Mesothelial cell of epicardium (in vitro differentiated cells): ENCODE measurements around the gene TSPY8. TPM values are rescaled to one million over a fixed set of nuclear protein-coding genes. Genes with fewer than 3 reads are reported as not detected.
"Not testable (repeated sequence)": the region's sequence is repeated elsewhere in the genome, so short reads cannot be mapped to it uniquely, and the experiment has no call there.

Experiments used
- DNase-seq, 2 experiments: peaks; one replicate each; pipeline ENCODE4 v3.0.0; 2021; ENCODE audit warnings: low spot score in 2 of 2; ENCODE audit not compliant: unreplicated experiment in 2 of 2
- H3K27ac Mint-ChIP-seq: 2 replicates; pipeline ENCODE4 v1.8.0; 2021; ENCODE audit warnings: mixed read lengths
- H3K27me3 Mint-ChIP-seq: 2 replicates; pipeline ENCODE4 v1.8.0; 2021; ENCODE audit warnings: low read depth, mixed read lengths
- H3K36me3 Mint-ChIP-seq: 2 replicates; pipeline ENCODE4 v1.8.0; 2021; ENCODE audit warnings: mixed read lengths
- H3K4me1 Mint-ChIP-seq: 2 replicates; pipeline ENCODE4 v1.8.0; 2021; ENCODE audit warnings: mixed read lengths
- H3K4me3 Mint-ChIP-seq: 2 replicates; pipeline ENCODE4 v1.8.0; 2021; ENCODE audit warnings: mild to moderate bottlenecking, moderate library complexity, mixed read lengths
- H3K9me3 Mint-ChIP-seq: 2 replicates; pipeline ENCODE4 v1.8.0; 2021; ENCODE audit warnings: mixed read lengths
- total RNA-seq: library from RNA; stranded (reverse); gene quantifications from 3 replicates; pipeline ENCODE4 v1.2.1, GENCODE V29; 2021
- TF ChIP-seq, protein P1 (sequence below): fragments of 200-600 bp; sonication (generic); IDR thresholded peaks from one replicate; pipeline ENCODE4 v1.5.0; 2021; ENCODE audit warnings: antibody characterized with exemption; ENCODE audit not compliant: unreplicated experiment

The TSPY8 gene
- not detected in 3 replicates for total RNA-seq

DNA sequence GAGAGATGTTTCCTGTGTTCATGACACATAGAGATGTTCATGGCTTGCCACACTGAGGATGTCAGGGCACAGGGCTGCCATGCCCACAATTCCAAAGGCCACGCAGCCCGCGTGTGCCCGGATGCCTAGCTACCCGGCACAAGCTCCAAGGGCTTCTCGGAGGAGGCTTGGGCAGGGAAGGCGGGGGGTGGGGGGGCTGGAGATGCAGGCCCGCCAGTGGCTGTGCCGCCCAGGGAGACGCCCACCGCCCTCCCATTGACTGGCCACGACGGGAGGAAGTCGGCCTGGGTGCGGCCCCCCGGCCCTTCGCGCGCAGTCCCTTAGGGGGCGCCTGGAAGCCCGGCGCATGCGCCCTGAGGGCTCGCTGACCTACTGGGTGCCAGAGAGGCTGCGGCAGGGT, at the start of gene TSPY8:
TSPY8 (plus strand) TSS at position 301 of the 400 bp plus-strand sequence; CDS start at position 347, 46 bp downstream.
- H3K4me3 Mint-ChIP-seq, DNase-seq, H3K9me3 Mint-ChIP-seq, H3K36me3 Mint-ChIP-seq, H3K27ac Mint-ChIP-seq, H3K4me1 Mint-ChIP-seq, H3K27me3 Mint-ChIP-seq: not testable (repeated sequence)

DNA sequence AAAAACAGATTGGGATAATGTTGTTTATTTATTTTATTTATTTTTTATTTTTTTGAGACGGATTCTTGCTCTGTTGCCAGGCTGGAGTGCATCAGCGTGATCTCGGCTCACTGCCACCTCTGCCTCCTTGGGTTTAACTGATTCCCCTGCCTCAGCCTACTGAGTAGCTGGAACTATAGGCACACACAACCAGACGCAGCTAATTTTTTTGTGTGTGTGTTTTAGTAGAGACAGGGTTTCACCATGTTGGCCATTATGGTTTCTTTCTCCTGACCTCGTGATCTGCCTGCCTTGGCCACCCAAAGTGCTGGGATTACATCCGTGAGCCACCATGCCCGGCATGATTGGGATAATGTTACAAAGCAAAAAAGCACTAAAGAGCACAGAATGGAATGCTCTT, 36.6 kb upstream of the TSPY8 start:
- TF ChIP-seq, protein P1, sequence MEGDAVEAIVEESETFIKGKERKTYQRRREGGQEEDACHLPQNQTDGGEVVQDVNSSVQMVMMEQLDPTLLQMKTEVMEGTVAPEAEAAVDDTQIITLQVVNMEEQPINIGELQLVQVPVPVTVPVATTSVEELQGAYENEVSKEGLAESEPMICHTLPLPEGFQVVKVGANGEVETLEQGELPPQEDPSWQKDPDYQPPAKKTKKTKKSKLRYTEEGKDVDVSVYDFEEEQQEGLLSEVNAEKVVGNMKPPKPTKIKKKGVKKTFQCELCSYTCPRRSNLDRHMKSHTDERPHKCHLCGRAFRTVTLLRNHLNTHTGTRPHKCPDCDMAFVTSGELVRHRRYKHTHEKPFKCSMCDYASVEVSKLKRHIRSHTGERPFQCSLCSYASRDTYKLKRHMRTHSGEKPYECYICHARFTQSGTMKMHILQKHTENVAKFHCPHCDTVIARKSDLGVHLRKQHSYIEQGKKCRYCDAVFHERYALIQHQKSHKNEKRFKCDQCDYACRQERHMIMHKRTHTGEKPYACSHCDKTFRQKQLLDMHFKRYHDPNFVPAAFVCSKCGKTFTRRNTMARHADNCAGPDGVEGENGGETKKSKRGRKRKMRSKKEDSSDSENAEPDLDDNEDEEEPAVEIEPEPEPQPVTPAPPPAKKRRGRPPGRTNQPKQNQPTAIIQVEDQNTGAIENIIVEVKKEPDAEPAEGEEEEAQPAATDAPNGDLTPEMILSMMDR, result no peak
- DNase-seq, result no peak
- no peaks in the 10 kb centered on the region for H3K4me1 Mint-ChIP-seq
- H3K27me3 Mint-ChIP-seq, result no peaks in the 10 kb centered on the region
- H3K36me3 Mint-ChIP-seq, result no peaks in the 10 kb centered on the region
- H3K4me3 Mint-ChIP-seq, result no peak overlapping the region
- H3K27ac Mint-ChIP-seq, result no peak overlapping the region
- no peaks in the 10 kb centered on the region for H3K9me3 Mint-ChIP-seq

DNA sequence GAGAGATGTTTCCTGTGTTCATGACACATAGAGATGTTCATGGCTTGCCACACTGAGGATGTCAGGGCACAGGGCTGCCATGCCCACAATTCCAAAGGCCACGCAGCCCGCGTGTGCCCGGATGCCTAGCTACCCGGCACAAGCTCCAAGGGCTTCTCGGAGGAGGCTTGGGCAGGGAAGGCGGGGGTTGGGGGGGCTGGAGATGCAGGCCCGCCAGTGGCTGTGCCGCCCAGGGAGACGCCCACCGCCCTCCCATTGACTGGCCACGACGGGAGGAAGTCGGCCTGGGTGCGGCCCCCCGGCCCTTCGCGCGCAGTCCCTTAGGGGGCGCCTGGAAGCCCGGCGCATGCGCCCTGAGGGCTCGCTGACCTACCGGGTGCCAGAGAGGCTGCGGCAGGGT, 20.4 kb upstream of the TSPY8 start, which contains the start of gene TSPY4:
TSPY4 (plus strand) TSS at position 301 of the 400 bp plus-strand sequence; CDS start at position 347, 46 bp downstream.
- DNase-seq, H3K4me1 Mint-ChIP-seq, H3K36me3 Mint-ChIP-seq, H3K27ac Mint-ChIP-seq, H3K27me3 Mint-ChIP-seq, H3K4me3 Mint-ChIP-seq, H3K9me3 Mint-ChIP-seq: not testable (repeated sequence)

DNA sequence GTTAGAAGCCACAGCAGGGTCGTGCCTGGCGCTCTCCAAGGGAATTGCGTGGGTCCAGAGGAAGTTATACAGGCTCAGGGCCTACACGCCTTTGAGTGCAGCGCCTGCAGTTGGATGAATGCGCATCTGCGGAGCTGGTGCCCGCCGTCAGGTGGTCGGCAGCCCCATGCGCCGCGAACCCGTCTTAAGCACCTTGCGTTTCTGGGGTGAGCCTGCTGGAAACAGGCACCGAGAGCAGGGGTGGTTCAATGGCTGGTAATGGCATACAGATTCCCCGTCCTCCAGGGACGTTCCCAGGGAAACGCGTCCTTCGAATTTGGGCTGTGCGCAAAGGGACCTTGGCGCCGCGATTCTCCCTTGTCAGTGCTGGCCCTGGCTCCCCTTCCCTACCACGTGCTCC, 38.9 kb downstream of the TSPY8 start:
- not testable (repeated sequence) for H3K27me3 Mint-ChIP-seq, H3K27ac Mint-ChIP-seq, DNase-seq, H3K4me1 Mint-ChIP-seq, H3K4me3 Mint-ChIP-seq, H3K36me3 Mint-ChIP-seq, H3K9me3 Mint-ChIP-seq

DNA sequence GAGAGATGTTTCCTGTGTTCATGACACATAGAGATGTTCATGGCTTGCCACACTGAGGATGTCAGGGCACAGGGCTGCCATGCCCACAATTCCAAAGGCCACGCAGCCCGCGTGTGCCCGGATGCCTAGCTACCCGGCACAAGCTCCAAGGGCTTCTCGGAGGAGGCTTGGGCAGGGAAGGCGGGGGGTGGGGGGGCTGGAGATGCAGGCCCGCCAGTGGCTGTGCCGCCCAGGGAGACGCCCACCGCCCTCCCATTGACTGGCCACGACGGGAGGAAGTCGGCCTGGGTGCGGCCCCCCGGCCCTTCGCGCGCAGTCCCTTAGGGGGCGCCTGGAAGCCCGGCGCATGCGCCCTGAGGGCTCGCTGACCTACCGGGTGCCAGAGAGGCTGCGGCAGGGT, 40.5 kb downstream of the TSPY8 start, which contains the start of gene TSPY3:
TSPY3 (plus strand) TSS at position 301 of the 400 bp plus-strand sequence; CDS start at position 347, 46 bp downstream.
- H3K36me3 Mint-ChIP-seq, result not testable (repeated sequence)

More for the DNA sequence above, 40.5 kb downstream of the TSPY8 start, which contains the start of gene TSPY3:
- H3K4me3 Mint-ChIP-seq, H3K27me3 Mint-ChIP-seq, H3K9me3 Mint-ChIP-seq, H3K4me1 Mint-ChIP-seq, H3K27ac Mint-ChIP-seq, DNase-seq: not testable (repeated sequence)

Other genes starting within 250 kb of the TSPY8 start
- gene TSPY4, start 20.3 kb upstream of the TSPY8 start, total RNA-seq, result not detected in 3 replicates
- not detected in 3 replicates for gene TSPY3, start 40.6 kb downstream of the TSPY8 start, total RNA-seq
- gene TSPY1, start 109.2 kb downstream of the TSPY8 start, total RNA-seq, result not detected in 3 replicates
- not detected in 3 replicates for gene TSPY9, start 129.5 kb downstream of the TSPY8 start, total RNA-seq
- not detected in 3 replicates for gene TSPY10, start 170.1 kb downstream of the TSPY8 start, total RNA-seq